Stimulated activated CD8-positive, alpha-beta memory T cell treated with anti-CD3 and anti-CD28 coated beads, Interleukin-4, amount 100 ng/mL, for 4 hours (primary cell): ENCODE measurements around the gene GALNT11.
"Not testable (repeated sequence)": the region's sequence is repeated elsewhere in the genome, so short reads cannot be mapped to it uniquely, and the experiment has no call there.

Experiments
- DNase-seq, 2 donors: peaks; one replicate each; pipeline ENCODE4 v3.0.0-alpha.2; 2020; ENCODE audit warnings: low read depth in 2 of 2, low spot score in 1 of 2

Gene GALNT11

GRCh38 chr7:152027491-152028365, 2.3 kb downstream of the GALNT11 start:
- peak in 1 of 2 donors; percentile 12 for DNase-seq

GRCh38 chr7:152030059-152030458, 4.6 kb downstream of the GALNT11 start:
- DNase-seq: not testable (repeated sequence)

GRCh38 chr7:152030639-152031038, 5.2 kb downstream of the GALNT11 start:
- not testable (repeated sequence) for DNase-seq

GRCh38 chr7:152035817-152036216, 10.3 kb downstream of the GALNT11 start:
- DNase-seq: no peak

- DNase-seq: not testable (repeated sequence)
Observed at GRCh38 chr7:152038410-152038809, 12.9 kb downstream of the GALNT11 start.

- not testable (repeated sequence) for DNase-seq
Observed at GRCh38 chr7:152043086-152043485, 17.6 kb downstream of the GALNT11 start.

- not testable (repeated sequence) for DNase-seq
Observed at GRCh38 chr7:152044909-152045308, 19.4 kb downstream of the GALNT11 start.

GRCh38 chr7:152046531-152046930, 21.1 kb downstream of the GALNT11 start:
- DNase-seq: no peak

GRCh38 chr7:152048051-152048450, 22.6 kb downstream of the GALNT11 start:
- DNase-seq: no peak

GRCh38 chr7:152050547-152050971, 25.1 kb downstream of the GALNT11 start:
- DNase-seq: no peak

GRCh38 chr7:152051968-152052367, 26.5 kb downstream of the GALNT11 start:
- DNase-seq: no peak

- no peak for DNase-seq
Observed at GRCh38 chr7:152052771-152053170, 27.3 kb downstream of the GALNT11 start.

GRCh38 chr7:152054367-152055230, 29.1 kb downstream of the GALNT11 start:
- no peak for DNase-seq

GRCh38 chr7:152056621-152057274, 31.3 kb downstream of the GALNT11 start:
- DNase-seq: no peak

GRCh38 chr7:152059311-152059710, 33.8 kb downstream of the GALNT11 start:
- no peak for DNase-seq

- not testable (repeated sequence) for DNase-seq
Observed at GRCh38 chr7:152061086-152061485, 35.6 kb downstream of the GALNT11 start.

- not testable (repeated sequence) for DNase-seq
Observed at GRCh38 chr7:152063192-152063591, 37.7 kb downstream of the GALNT11 start.

- not testable (repeated sequence) for DNase-seq
Observed at GRCh38 chr7:152063821-152064220, 38.3 kb downstream of the GALNT11 start.

- not testable (repeated sequence) for DNase-seq
Observed at GRCh38 chr7:152065800-152066344, 40.4 kb downstream of the GALNT11 start.

- DNase-seq: no peak
Observed at GRCh38 chr7:152072421-152072820, 46.9 kb downstream of the GALNT11 start.

GRCh38 chr7:152073352-152073751, 47.9 kb downstream of the GALNT11 start:
- no peak for DNase-seq
